GM23338 (cell line): ENCODE results near the gene LPP. TPM values are rescaled to one million over a fixed set of nuclear protein-coding genes. Genes with fewer than 3 reads are reported as not detected.

Experiments
- ATAC-seq: fragments of 200-7000 bp; cut with Tn5 transposase; 3 replicates; pipeline ENCODE4 v1.9.1; 2020
- DNase-seq: peaks from one replicate; pipeline ENCODE4 v3.0.0-alpha.2; 2015; ENCODE audit warnings: low spot score
- H2AFZ ChIP-seq: fragments of 200-600 bp; sonication (generic); 2 replicates; pipeline ENCODE4 v1.8.0; 2016; ENCODE audit warnings: antibody characterized with exemption, mild to moderate bottlenecking, moderate library complexity
- H3F3A ChIP-seq: fragments of 200-600 bp; sonication (generic); replicated peaks from 2 replicates; pipeline ENCODE4 v1.8.0; 2017; ENCODE audit warnings: antibody characterized with exemption, mixed run types, low read depth
- H3K27ac ChIP-seq: fragments of 200-600 bp; sonication (generic); 2 replicates; pipeline ENCODE4 v1.6.1; 2016; ENCODE audit warnings: low read depth
- H3K27me3 ChIP-seq: fragments of 200-600 bp; sonication (generic); 2 replicates; pipeline ENCODE4 v1.8.0; 2016; ENCODE audit warnings: mild to moderate bottlenecking, mixed run types, moderate library complexity; ENCODE audit not compliant: insufficient read depth
- H3K36me3 ChIP-seq: fragments of 200-600 bp; sonication (generic); 2 replicates; pipeline ENCODE4 v1.8.0; 2016; ENCODE audit warnings: mild to moderate bottlenecking; ENCODE audit not compliant: insufficient read depth
- H3K4me1 ChIP-seq: fragments of 200-600 bp; sonication (generic); 2 replicates; pipeline ENCODE4 v1.8.0; 2016; ENCODE audit warnings: mild to moderate bottlenecking, moderate library complexity; ENCODE audit not compliant: insufficient read depth
- H3K4me2 ChIP-seq: fragments of 200-600 bp; sonication (generic); 2 replicates; pipeline ENCODE4 v1.7.1; 2017; ENCODE audit warnings: mixed run types
- H3K4me3 ChIP-seq: fragments of 200-600 bp; sonication (generic); 2 replicates; pipeline ENCODE4 v1.6.1; 2016; ENCODE audit warnings: mixed run types
- H3K79me2 ChIP-seq: fragments of 200-600 bp; sonication (generic); replicated peaks from 2 replicates; pipeline ENCODE4 v1.8.0; 2017; ENCODE audit warnings: mild to moderate bottlenecking; ENCODE audit not compliant: insufficient read depth
- H3K9me2 ChIP-seq: fragments of 200-600 bp; sonication (generic); 2 replicates; pipeline ENCODE4 v1.8.0; 2017; ENCODE audit not compliant: insufficient read depth
- H4K20me1 ChIP-seq: fragments of 200-600 bp; sonication (generic); replicated peaks from 2 replicates; pipeline ENCODE4 v1.8.0; 2017; ENCODE audit warnings: mild to moderate bottlenecking; ENCODE audit not compliant: insufficient read depth
- H3K27ac Mint-ChIP-seq: 2 replicates; pipeline ENCODE4 v1.8.0; 2020; ENCODE audit warnings: inconsistent platforms, mild to moderate bottlenecking, moderate library complexity, mixed read lengths
- H3K27me3 Mint-ChIP-seq: 3 replicates; pipeline ENCODE4 v1.8.0; 2022; ENCODE audit warnings: low read depth, mild to moderate bottlenecking, moderate library complexity, mixed read lengths, inconsistent platforms; ENCODE audit not compliant: insufficient read depth, poor library complexity
- H3K36me3 Mint-ChIP-seq: 3 replicates; pipeline ENCODE4 v1.8.0; 2021; ENCODE audit warnings: low read depth, mild to moderate bottlenecking, inconsistent platforms, moderate library complexity, mixed read lengths
- H3K4me1 Mint-ChIP-seq: 3 replicates; pipeline ENCODE4 v1.8.0; 2020; ENCODE audit warnings: mild to moderate bottlenecking, inconsistent platforms, mixed read lengths
- H3K4me3 Mint-ChIP-seq: 3 replicates; pipeline ENCODE4 v1.8.0; 2021; ENCODE audit warnings: moderate library complexity, mild to moderate bottlenecking, inconsistent platforms, mixed read lengths
- H3K9me3 Mint-ChIP-seq: 3 replicates; pipeline ENCODE4 v1.8.0; 2020; ENCODE audit warnings: moderate library complexity, mild to moderate bottlenecking, inconsistent platforms, mixed read lengths
- CREB1 ChIP-seq: fragments of 250-450 bp; sonication (Bioruptor Pico); IDR thresholded peaks from 2 replicates; pipeline ENCODE4 v1.5.0; 2020; ENCODE audit warnings: low read depth, mild to moderate bottlenecking, moderate library complexity
- EZH2 ChIP-seq: fragments of 200-600 bp; sonication (generic); IDR thresholded peaks from one replicate; pipeline ENCODE4 v1.8.0; 2017; ENCODE audit warnings: antibody characterized with exemption, mild to moderate bottlenecking, low read depth; ENCODE audit not compliant: unreplicated experiment
- EZH2phosphoT487 ChIP-seq: fragments of 200-600 bp; sonication (generic); IDR thresholded peaks from one replicate; pipeline ENCODE4 v1.8.1; 2018; ENCODE audit warnings: antibody characterized with exemption; ENCODE audit not compliant: unreplicated experiment
- JUNB ChIP-seq: IDR thresholded peaks from one replicate; pipeline ENCODE4 v1.6.1; 2016; ENCODE audit warnings: antibody characterized with exemption; ENCODE audit not compliant: unreplicated experiment
- NANOG ChIP-seq: IDR thresholded peaks from 2 replicates; pipeline ENCODE4 v1.6.1; 2016; ENCODE audit warnings: antibody characterized with exemption, borderline replicate concordance
- POLR2AphosphoS5 ChIP-seq: IDR thresholded peaks from 2 replicates; pipeline ENCODE4 v1.6.1; 2016; ENCODE audit warnings: antibody characterized with exemption, low read depth
- STAT1 ChIP-seq: IDR thresholded peaks from one replicate; pipeline ENCODE4 v1.6.1; 2016; ENCODE audit warnings: antibody characterized with exemption; ENCODE audit not compliant: unreplicated experiment
- ZNF114 ChIP-seq: fragments of 250-450 bp; sonication (Bioruptor Pico); IDR thresholded peaks from 2 replicates; pipeline ENCODE4 v1.5.0; 2020; ENCODE audit warnings: mild to moderate bottlenecking, moderate library complexity
- ZNF331 ChIP-seq: fragments of 250-450 bp; sonication (Bioruptor Pico); IDR thresholded peaks from 2 replicates; pipeline ENCODE4 v1.5.0; 2020; ENCODE audit warnings: low read depth, mild to moderate bottlenecking, moderate library complexity
- polyA plus RNA-seq: library from polyadenylated mRNA; unstranded; fragments of >200 nt; fragmentation: Nextera tagmentation; extraction: Ambion mirVana; gene quantifications from 2 replicates; pipeline ENCODE4 v1.2.1, GENCODE V29; 2016
- total RNA-seq: library from RNA; depleted of rRNA; stranded (reverse); fragments of >200 nt; shearing (Covaris generic); gene quantifications from 2 replicates; pipeline ENCODE4 v1.2.3, GENCODE V29; 2014
- TF ChIP-seq, protein P1 (sequence below): fragments of 250-450 bp; sonication (Bioruptor Pico); IDR thresholded peaks from 2 replicates; pipeline ENCODE4 v1.5.0; 2020; ENCODE audit warnings: mild to moderate bottlenecking, moderate library complexity
- TF ChIP-seq, protein P2 (sequence below), 2 experiments: fragments of 200-600 bp in 1 of 2; sonication (generic) in 1 of 2; conservative IDR thresholded peaks; 2 replicates each; pipeline versions ENCODE4 v1.5.1 to v1.6.1; 2016 to 2017; ENCODE audit warnings: antibody characterized with exemption in 2 of 2, low read depth in 2 of 2, mild to moderate bottlenecking in 2 of 2, moderate library complexity in 1 of 2
- TF ChIP-seq, protein P3 (sequence below): IDR thresholded peaks from one replicate; pipeline ENCODE4 v1.6.1; 2018; ENCODE audit warnings: antibody characterized with exemption; ENCODE audit not compliant: unreplicated experiment
- TF ChIP-seq, protein P4 (sequence below): IDR thresholded peaks from 2 replicates; pipeline ENCODE4 v1.6.1; 2016; ENCODE audit warnings: antibody characterized with exemption

The LPP gene
- total and polyA plus RNA-seq, 2 experiments from 2014 or later: 23.0 to 35.2 TPM

DNA sequence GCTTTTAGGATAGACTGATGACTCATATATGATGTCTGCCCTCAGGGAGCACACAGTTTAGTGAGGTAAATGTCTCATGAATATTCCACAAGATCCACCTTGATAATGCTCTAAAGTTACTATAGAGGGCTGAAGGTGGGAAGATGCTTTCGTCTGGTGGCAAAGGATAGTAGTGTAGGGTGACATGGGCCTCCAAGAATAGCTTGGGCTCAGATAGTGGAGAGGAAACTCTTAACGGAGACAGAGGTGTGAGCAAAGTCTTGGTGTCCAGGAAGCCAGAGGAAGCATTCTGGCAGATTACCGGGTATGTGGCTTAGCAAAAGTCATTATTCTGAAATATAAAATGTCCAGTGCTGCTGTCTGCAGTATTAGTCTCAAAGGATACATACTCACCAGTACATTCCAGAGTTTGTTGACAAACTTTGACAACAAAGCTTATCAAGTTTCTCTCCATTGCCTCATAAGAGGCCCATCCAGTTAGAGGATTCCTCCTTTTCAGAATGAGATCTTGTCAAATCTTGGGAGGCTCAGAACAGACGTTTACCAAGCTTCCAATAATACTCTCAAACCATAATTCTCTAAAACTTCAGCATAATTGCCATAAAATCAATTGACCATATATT, 316.7 kb downstream of the LPP start:
- Histone ChIP-seq H3K4me2 (no peak overlapping the region), H3K4me1 (no peaks in the 10 kb centered on the region), H2AFZ (no peak overlapping the region), H3K79me2 (no peaks in the 10 kb centered on the region), H3K27me3 (no peaks in the 10 kb centered on the region), H3K27ac (no peak overlapping the region), H3K36me3 (no peaks in the 10 kb centered on the region), H3F3A (no peaks in the 10 kb centered on the region), H4K20me1 (no peaks in the 10 kb centered on the region), H3K4me3 (no peak overlapping the region), H3K9me2 (no peaks in the 10 kb centered on the region)
- H3K36me3 Mint-ChIP-seq: no peaks in the 10 kb centered on the region
- ATAC-seq (no peak), DNase-seq (no peak)
- no peaks in the 10 kb centered on the region for H3K9me3 Mint-ChIP-seq
- H3K4me3 Mint-ChIP-seq: no peak overlapping the region
- H3K27me3 Mint-ChIP-seq: no peaks in the 10 kb centered on the region
- no peak for TF ChIP-seq ZNF114 (CRISPR knock-in tag)
- TF ChIP-seq JUNB: no peak
- no peak for TF ChIP-seq NANOG
- no peak for TF ChIP-seq STAT1
- no peak for TF ChIP-seq ZNF331 (CRISPR knock-in tag)
- TF ChIP-seq, protein P1, sequence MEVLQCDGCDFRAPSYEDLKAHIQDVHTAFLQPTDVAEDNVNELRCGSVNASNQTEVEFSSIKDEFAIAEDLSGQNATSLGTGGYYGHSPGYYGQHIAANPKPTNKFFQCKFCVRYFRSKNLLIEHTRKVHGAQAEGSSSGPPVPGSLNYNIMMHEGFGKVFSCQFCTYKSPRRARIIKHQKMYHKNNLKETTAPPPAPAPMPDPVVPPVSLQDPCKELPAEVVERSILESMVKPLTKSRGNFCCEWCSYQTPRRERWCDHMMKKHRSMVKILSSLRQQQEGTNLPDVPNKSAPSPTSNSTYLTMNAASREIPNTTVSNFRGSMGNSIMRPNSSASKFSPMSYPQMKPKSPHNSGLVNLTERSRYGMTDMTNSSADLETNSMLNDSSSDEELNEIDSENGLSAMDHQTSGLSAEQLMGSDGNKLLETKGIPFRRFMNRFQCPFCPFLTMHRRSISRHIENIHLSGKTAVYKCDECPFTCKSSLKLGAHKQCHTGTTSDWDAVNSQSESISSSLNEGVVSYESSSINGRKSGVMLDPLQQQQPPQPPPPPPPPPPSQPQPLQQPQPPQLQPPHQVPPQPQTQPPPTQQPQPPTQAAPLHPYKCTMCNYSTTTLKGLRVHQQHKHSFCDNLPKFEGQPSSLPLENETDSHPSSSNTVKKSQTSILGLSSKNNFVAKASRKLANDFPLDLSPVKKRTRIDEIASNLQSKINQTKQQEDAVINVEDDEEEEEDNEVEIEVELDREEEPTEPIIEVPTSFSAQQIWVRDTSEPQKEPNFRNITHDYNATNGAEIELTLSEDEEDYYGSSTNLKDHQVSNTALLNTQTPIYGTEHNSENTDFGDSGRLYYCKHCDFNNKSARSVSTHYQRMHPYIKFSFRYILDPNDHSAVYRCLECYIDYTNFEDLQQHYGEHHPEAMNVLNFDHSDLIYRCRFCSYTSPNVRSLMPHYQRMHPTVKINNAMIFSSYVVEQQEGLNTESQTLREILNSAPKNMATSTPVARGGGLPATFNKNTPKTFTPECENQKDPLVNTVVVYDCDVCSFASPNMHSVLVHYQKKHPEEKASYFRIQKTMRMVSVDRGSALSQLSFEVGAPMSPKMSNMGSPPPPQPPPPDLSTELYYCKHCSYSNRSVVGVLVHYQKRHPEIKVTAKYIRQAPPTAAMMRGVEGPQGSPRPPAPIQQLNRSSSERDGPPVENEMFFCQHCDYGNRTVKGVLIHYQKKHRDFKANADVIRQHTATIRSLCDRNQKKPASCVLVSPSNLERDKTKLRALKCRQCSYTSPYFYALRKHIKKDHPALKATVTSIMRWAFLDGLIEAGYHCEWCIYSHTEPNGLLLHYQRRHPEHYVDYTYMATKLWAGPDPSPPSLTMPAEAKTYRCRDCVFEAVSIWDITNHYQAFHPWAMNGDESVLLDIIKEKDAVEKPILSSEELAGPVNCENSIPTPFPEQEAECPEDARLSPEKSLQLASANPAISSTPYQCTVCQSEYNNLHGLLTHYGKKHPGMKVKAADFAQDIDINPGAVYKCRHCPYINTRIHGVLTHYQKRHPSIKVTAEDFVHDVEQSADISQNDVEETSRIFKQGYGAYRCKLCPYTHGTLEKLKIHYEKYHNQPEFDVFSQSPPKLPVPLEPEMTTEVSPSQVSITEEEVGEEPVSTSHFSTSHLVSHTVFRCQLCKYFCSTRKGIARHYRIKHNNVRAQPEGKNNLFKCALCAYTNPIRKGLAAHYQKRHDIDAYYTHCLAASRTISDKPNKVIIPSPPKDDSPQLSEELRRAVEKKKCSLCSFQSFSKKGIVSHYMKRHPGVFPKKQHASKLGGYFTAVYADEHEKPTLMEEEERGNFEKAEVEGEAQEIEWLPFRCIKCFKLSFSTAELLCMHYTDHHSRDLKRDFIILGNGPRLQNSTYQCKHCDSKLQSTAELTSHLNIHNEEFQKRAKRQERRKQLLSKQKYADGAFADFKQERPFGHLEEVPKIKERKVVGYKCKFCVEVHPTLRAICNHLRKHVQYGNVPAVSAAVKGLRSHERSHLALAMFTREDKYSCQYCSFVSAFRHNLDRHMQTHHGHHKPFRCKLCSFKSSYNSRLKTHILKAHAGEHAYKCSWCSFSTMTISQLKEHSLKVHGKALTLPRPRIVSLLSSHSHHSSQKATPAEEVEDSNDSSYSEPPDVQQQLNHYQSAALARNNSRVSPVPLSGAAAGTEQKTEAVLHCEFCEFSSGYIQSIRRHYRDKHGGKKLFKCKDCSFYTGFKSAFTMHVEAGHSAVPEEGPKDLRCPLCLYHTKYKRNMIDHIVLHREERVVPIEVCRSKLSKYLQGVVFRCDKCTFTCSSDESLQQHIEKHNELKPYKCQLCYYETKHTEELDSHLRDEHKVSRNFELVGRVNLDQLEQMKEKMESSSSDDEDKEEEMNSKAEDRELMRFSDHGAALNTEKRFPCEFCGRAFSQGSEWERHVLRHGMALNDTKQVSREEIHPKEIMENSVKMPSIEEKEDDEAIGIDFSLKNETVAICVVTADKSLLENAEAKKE: no peak
- no peak for TF ChIP-seq EZH2
- TF ChIP-seq, protein P2, sequence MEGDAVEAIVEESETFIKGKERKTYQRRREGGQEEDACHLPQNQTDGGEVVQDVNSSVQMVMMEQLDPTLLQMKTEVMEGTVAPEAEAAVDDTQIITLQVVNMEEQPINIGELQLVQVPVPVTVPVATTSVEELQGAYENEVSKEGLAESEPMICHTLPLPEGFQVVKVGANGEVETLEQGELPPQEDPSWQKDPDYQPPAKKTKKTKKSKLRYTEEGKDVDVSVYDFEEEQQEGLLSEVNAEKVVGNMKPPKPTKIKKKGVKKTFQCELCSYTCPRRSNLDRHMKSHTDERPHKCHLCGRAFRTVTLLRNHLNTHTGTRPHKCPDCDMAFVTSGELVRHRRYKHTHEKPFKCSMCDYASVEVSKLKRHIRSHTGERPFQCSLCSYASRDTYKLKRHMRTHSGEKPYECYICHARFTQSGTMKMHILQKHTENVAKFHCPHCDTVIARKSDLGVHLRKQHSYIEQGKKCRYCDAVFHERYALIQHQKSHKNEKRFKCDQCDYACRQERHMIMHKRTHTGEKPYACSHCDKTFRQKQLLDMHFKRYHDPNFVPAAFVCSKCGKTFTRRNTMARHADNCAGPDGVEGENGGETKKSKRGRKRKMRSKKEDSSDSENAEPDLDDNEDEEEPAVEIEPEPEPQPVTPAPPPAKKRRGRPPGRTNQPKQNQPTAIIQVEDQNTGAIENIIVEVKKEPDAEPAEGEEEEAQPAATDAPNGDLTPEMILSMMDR (conservative IDR thresholded peaks at IDR 0.05; ENCODE audit: low read depth in 2 of 2): no peak
- no peak for TF ChIP-seq EZH2phosphoT487
- TF ChIP-seq CREB1 (CRISPR knock-in tag): no peak
- TF ChIP-seq, protein P3, sequence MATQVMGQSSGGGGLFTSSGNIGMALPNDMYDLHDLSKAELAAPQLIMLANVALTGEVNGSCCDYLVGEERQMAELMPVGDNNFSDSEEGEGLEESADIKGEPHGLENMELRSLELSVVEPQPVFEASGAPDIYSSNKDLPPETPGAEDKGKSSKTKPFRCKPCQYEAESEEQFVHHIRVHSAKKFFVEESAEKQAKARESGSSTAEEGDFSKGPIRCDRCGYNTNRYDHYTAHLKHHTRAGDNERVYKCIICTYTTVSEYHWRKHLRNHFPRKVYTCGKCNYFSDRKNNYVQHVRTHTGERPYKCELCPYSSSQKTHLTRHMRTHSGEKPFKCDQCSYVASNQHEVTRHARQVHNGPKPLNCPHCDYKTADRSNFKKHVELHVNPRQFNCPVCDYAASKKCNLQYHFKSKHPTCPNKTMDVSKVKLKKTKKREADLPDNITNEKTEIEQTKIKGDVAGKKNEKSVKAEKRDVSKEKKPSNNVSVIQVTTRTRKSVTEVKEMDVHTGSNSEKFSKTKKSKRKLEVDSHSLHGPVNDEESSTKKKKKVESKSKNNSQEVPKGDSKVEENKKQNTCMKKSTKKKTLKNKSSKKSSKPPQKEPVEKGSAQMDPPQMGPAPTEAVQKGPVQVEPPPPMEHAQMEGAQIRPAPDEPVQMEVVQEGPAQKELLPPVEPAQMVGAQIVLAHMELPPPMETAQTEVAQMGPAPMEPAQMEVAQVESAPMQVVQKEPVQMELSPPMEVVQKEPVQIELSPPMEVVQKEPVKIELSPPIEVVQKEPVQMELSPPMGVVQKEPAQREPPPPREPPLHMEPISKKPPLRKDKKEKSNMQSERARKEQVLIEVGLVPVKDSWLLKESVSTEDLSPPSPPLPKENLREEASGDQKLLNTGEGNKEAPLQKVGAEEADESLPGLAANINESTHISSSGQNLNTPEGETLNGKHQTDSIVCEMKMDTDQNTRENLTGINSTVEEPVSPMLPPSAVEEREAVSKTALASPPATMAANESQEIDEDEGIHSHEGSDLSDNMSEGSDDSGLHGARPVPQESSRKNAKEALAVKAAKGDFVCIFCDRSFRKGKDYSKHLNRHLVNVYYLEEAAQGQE: no peak
- no peak for TF ChIP-seq POLR2AphosphoS5
- TF ChIP-seq, protein P4, sequence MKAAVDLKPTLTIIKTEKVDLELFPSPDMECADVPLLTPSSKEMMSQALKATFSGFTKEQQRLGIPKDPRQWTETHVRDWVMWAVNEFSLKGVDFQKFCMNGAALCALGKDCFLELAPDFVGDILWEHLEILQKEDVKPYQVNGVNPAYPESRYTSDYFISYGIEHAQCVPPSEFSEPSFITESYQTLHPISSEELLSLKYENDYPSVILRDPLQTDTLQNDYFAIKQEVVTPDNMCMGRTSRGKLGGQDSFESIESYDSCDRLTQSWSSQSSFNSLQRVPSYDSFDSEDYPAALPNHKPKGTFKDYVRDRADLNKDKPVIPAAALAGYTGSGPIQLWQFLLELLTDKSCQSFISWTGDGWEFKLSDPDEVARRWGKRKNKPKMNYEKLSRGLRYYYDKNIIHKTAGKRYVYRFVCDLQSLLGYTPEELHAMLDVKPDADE: no peak
- peaks cover 5% of the 10 kb centered on the region; the same call in 1 of the 3 replicates for H3K4me1 Mint-ChIP-seq
- H3K27ac Mint-ChIP-seq: no peak overlapping the region
